Measurements from ENCODE around the gene XYLB. TPM values are rescaled to one million over a fixed set of nuclear protein-coding genes. Genes with fewer than 3 reads are reported as not detected.
"Not testable (repeated sequence)": the region's sequence is repeated elsewhere in the genome, so short reads cannot be mapped to it uniquely, and the experiment has no call there.

The XYLB gene
- polyA plus RNA-seq (2012; ENCODE audit: low read depth, missing spikeins) = 1.2 TPM

GRCh38 chr3:38346587-38347410 is at the start of gene XYLB:
Gene XYLB (plus strand): TSS chr3:38346785. CDS start chr3:38346869, 84 bp downstream.
- DNase-seq (ENCODE audit: insufficient read length, low spot score) (peak; percentile 89), FAIRE-seq (peak; percentile 97)
- TF ChIP-seq TAF1 (IDR thresholded peaks at IDR 0.05; ENCODE audit: low read depth, low read length) (no peak), PAX5 (IDR thresholded peaks at IDR 0.05; ENCODE audit: insufficient read depth, low read length, severe bottlenecking) (peak; percentile 89)

GRCh38 chr3:38297053-38297452 is 49.5 kb upstream of the XYLB start:
- not testable (repeated sequence) for FAIRE-seq; DNase-seq (ENCODE audit: insufficient read length, low spot score)

- no peak for FAIRE-seq
- no peak for TF ChIP-seq POLR2A (IDR thresholded peaks at IDR 0.05; ENCODE audit: low read depth, low read length)
- no peak for TF ChIP-seq TAF1 (IDR thresholded peaks at IDR 0.05; ENCODE audit: low read depth, low read length)
- TF ChIP-seq PAX5 (IDR thresholded peaks at IDR 0.05; ENCODE audit: insufficient read depth, low read length, severe bottlenecking) = no peak
- TF ChIP-seq POLR2AphosphoS5 (IDR thresholded peaks at IDR 0.05; ENCODE audit: low read depth, low read length) = no peak
- TF ChIP-seq SPI1 (IDR thresholded peaks at IDR 0.05; ENCODE audit: low read depth, low read length) = no peak
- no peak for TF ChIP-seq POU2F2 (IDR thresholded peaks at IDR 0.05; ENCODE audit: low read depth, low read length)
- DNase-seq (ENCODE audit: insufficient read length, low spot score) = no peak
These were observed 49.0 kb upstream of the XYLB start for GRCh38 chr3:38297537-38297936.

GRCh38 chr3:38297947-38298711 is 48.5 kb upstream of the XYLB start:
- no peak for TF ChIP-seq POLR2A (IDR thresholded peaks at IDR 0.05; ENCODE audit: low read depth, low read length)
- no peak for TF ChIP-seq SPI1 (IDR thresholded peaks at IDR 0.05; ENCODE audit: low read depth, low read length)
- no peak for TF ChIP-seq TAF1 (IDR thresholded peaks at IDR 0.05; ENCODE audit: low read depth, low read length)
- TF ChIP-seq PAX5 (IDR thresholded peaks at IDR 0.05; ENCODE audit: insufficient read depth, low read length, severe bottlenecking) = no peak
- no peak for TF ChIP-seq POU2F2 (IDR thresholded peaks at IDR 0.05; ENCODE audit: low read depth, low read length)
- no peak for TF ChIP-seq POLR2AphosphoS5 (IDR thresholded peaks at IDR 0.05; ENCODE audit: low read depth, low read length)
- no peak for DNase-seq (ENCODE audit: insufficient read length, low spot score)

GRCh38 chr3:38306941-38307340 is 39.6 kb upstream of the XYLB start:
- DNase-seq (ENCODE audit: insufficient read length, low spot score) (no peak), FAIRE-seq (no peak)
- TF ChIP-seq TAF1 (IDR thresholded peaks at IDR 0.05; ENCODE audit: low read depth, low read length) (no peak), POLR2AphosphoS5 (IDR thresholded peaks at IDR 0.05; ENCODE audit: low read depth, low read length) (no peak), PAX5 (IDR thresholded peaks at IDR 0.05; ENCODE audit: insufficient read depth, low read length, severe bottlenecking) (no peak), SPI1 (IDR thresholded peaks at IDR 0.05; ENCODE audit: low read depth, low read length) (no peak), POLR2A (IDR thresholded peaks at IDR 0.05; ENCODE audit: low read depth, low read length) (no peak), POU2F2 (IDR thresholded peaks at IDR 0.05; ENCODE audit: low read depth, low read length) (no peak)

More at GRCh38 chr3:38297947-38298711, 48.5 kb upstream of the XYLB start:
- FAIRE-seq = no peak

- no peak for TF ChIP-seq POLR2AphosphoS5 (IDR thresholded peaks at IDR 0.05; ENCODE audit: low read depth, low read length)
- DNase-seq (ENCODE audit: insufficient read length, low spot score) = no peak
- FAIRE-seq = no peak
These were observed 39.0 kb upstream of the XYLB start for GRCh38 chr3:38307599-38307998.

- no peak for TF ChIP-seq POU2F2 (IDR thresholded peaks at IDR 0.05; ENCODE audit: low read depth, low read length)
- TF ChIP-seq SPI1 (IDR thresholded peaks at IDR 0.05; ENCODE audit: low read depth, low read length) = no peak
- no peak for TF ChIP-seq PAX5 (IDR thresholded peaks at IDR 0.05; ENCODE audit: insufficient read depth, low read length, severe bottlenecking)
- no peak for TF ChIP-seq POLR2A (IDR thresholded peaks at IDR 0.05; ENCODE audit: low read depth, low read length)
- no peak for TF ChIP-seq POLR2AphosphoS5 (IDR thresholded peaks at IDR 0.05; ENCODE audit: low read depth, low read length)
- no peak for TF ChIP-seq TAF1 (IDR thresholded peaks at IDR 0.05; ENCODE audit: low read depth, low read length)
- FAIRE-seq (no peak), DNase-seq (ENCODE audit: insufficient read length, low spot score) (no peak)
These were observed 38.1 kb upstream of the XYLB start for GRCh38 chr3:38308456-38308855.

- FAIRE-seq (no peak), DNase-seq (ENCODE audit: insufficient read length, low spot score) (no peak)
- TF ChIP-seq TAF1 (IDR thresholded peaks at IDR 0.05; ENCODE audit: low read depth, low read length) = no peak
- TF ChIP-seq PAX5 (IDR thresholded peaks at IDR 0.05; ENCODE audit: insufficient read depth, low read length, severe bottlenecking) = no peak
- TF ChIP-seq POLR2AphosphoS5 (IDR thresholded peaks at IDR 0.05; ENCODE audit: low read depth, low read length) = no peak
- TF ChIP-seq SPI1 (IDR thresholded peaks at IDR 0.05; ENCODE audit: low read depth, low read length) = no peak
- no peak for TF ChIP-seq POU2F2 (IDR thresholded peaks at IDR 0.05; ENCODE audit: low read depth, low read length)
- TF ChIP-seq POLR2A (IDR thresholded peaks at IDR 0.05; ENCODE audit: low read depth, low read length) = no peak
These were observed 35.1 kb upstream of the XYLB start for GRCh38 chr3:38311476-38311875.

GRCh38 chr3:38311941-38312340 is 34.6 kb upstream of the XYLB start:
- TF ChIP-seq PAX5 (IDR thresholded peaks at IDR 0.05; ENCODE audit: insufficient read depth, low read length, severe bottlenecking) (no peak), SPI1 (IDR thresholded peaks at IDR 0.05; ENCODE audit: low read depth, low read length) (no peak), TAF1 (IDR thresholded peaks at IDR 0.05; ENCODE audit: low read depth, low read length) (no peak), POLR2AphosphoS5 (IDR thresholded peaks at IDR 0.05; ENCODE audit: low read depth, low read length) (no peak), POU2F2 (IDR thresholded peaks at IDR 0.05; ENCODE audit: low read depth, low read length) (no peak), POLR2A (IDR thresholded peaks at IDR 0.05; ENCODE audit: low read depth, low read length) (no peak)
- FAIRE-seq (no peak), DNase-seq (ENCODE audit: insufficient read length, low spot score) (no peak)

- FAIRE-seq (no peak), DNase-seq (ENCODE audit: insufficient read length, low spot score) (no peak)
- TF ChIP-seq POU2F2 (IDR thresholded peaks at IDR 0.05; ENCODE audit: low read depth, low read length) (no peak), PAX5 (IDR thresholded peaks at IDR 0.05; ENCODE audit: insufficient read depth, low read length, severe bottlenecking) (no peak), POLR2A (IDR thresholded peaks at IDR 0.05; ENCODE audit: low read depth, low read length) (no peak), TAF1 (IDR thresholded peaks at IDR 0.05; ENCODE audit: low read depth, low read length) (no peak), SPI1 (IDR thresholded peaks at IDR 0.05; ENCODE audit: low read depth, low read length) (no peak), POLR2AphosphoS5 (IDR thresholded peaks at IDR 0.05; ENCODE audit: low read depth, low read length) (no peak)
These were observed 34.2 kb upstream of the XYLB start for GRCh38 chr3:38312356-38312755.

All from GM12891 (cell line).